WTC11 (cell line): Measurements from ENCODE around the gene SEMA3C. TPM values are rescaled to one million over a fixed set of nuclear protein-coding genes. Genes with fewer than 3 reads are reported as not detected.

Source experiments
- ATAC-seq: fragments of 200-7000 bp; cut with Tn5 transposase; 2 replicates; pipeline ENCODE4 v1.10.0; 2021; ENCODE audit warnings: mild to moderate bottlenecking, moderate library complexity
- CTCF ChIA-PET: fragments of 300-600 bp; sonication (Branson Sonifier 250); formaldehyde crosslinking; loops from one replicate; lab custom pipeline; 2021; ENCODE audit warnings: antibody characterized with exemption; lab: Charles Lee
- POLR2A ChIA-PET: fragments of 350-600 bp; sonication (Branson Sonifier 250); formaldehyde crosslinking; loops from one replicate; lab custom pipeline; 2021; ENCODE audit warnings: antibody characterized with exemption; lab: Charles Lee
- DNase-seq: peaks from one replicate; pipeline ENCODE4 v3.0.0; 2021; ENCODE audit warnings: low spot score
- H3K27ac Mint-ChIP-seq: 2 replicates; pipeline ENCODE4 v1.8.0; 2021; ENCODE audit warnings: mixed read lengths
- H3K27me3 Mint-ChIP-seq: 2 replicates; pipeline ENCODE4 v1.8.0; 2021; ENCODE audit warnings: low read depth, mild to moderate bottlenecking, moderate library complexity, mixed read lengths
- H3K36me3 Mint-ChIP-seq: 2 replicates; pipeline ENCODE4 v1.8.0; 2021; ENCODE audit warnings: mixed read lengths
- H3K4me1 Mint-ChIP-seq: 2 replicates; pipeline ENCODE4 v1.8.0; 2022; ENCODE audit warnings: mixed read lengths
- H3K4me3 Mint-ChIP-seq: 2 replicates; pipeline ENCODE4 v1.8.0; 2021; ENCODE audit warnings: mild to moderate bottlenecking, moderate library complexity, mixed read lengths
- H3K9me3 Mint-ChIP-seq: 2 replicates; pipeline ENCODE4 v1.8.0; 2021; ENCODE audit warnings: mixed read lengths
- FOXK1 ChIP-seq: sonication (generic); formaldehyde crosslinking; IDR thresholded peaks from 2 replicates; pipeline ENCODE4 v1.8.0; 2022; ENCODE audit warnings: mild to moderate bottlenecking, moderate library complexity, missing genetic modification reagents
- GTF2I ChIP-seq: fragments of 250-450 bp; sonication (Bioruptor Pico); conservative IDR thresholded peaks from 2 replicates; pipeline ENCODE4 v1.4.0; 2021; ENCODE audit warnings: mild to moderate bottlenecking
- JAZF1 ChIP-seq: fragments of 250-450 bp; sonication (Bioruptor Pico); IDR thresholded peaks from 2 replicates; pipeline ENCODE4 v1.9.0; 2021; ENCODE audit warnings: moderate library complexity, mild to moderate bottlenecking, inconsistent platforms
- NR3C1 ChIP-seq: sonication (generic); formaldehyde crosslinking; conservative IDR thresholded peaks from 2 replicates; pipeline ENCODE4 v1.8.1; 2023; ENCODE audit warnings: low read depth, mild to moderate bottlenecking, missing genetic modification reagents
- PRRX2 ChIP-seq: fragments of 250-450 bp; sonication (Bioruptor Pico); IDR thresholded peaks from 2 replicates; pipeline ENCODE4 v1.8.0; 2021; ENCODE audit warnings: mild to moderate bottlenecking
- RORB ChIP-seq: fragments of 250-450 bp; sonication (Bioruptor Pico); IDR thresholded peaks from 2 replicates; pipeline ENCODE4 v1.9.0; 2021; ENCODE audit warnings: mild to moderate bottlenecking
- SMAD3 ChIP-seq: sonication (generic); formaldehyde crosslinking; IDR thresholded peaks from 2 replicates; pipeline ENCODE4 v1.8.0; 2022; ENCODE audit warnings: missing genetic modification reagents, mild to moderate bottlenecking, borderline replicate concordance
- SMAD4 ChIP-seq: sonication (generic); formaldehyde crosslinking; IDR thresholded peaks from 2 replicates; pipeline ENCODE4 v1.8.0; 2022; ENCODE audit warnings: mild to moderate bottlenecking, missing genetic modification reagents
- SOX15 ChIP-seq: fragments of 250-450 bp; sonication (Bioruptor Pico); IDR thresholded peaks from 2 replicates; pipeline ENCODE4 v1.9.0; 2021; ENCODE audit warnings: mild to moderate bottlenecking
- TCF7 ChIP-seq: sonication (generic); formaldehyde crosslinking; IDR thresholded peaks from 2 replicates; pipeline ENCODE4 v1.8.0; 2022; ENCODE audit warnings: mild to moderate bottlenecking, low read depth, missing genetic modification reagents, moderate library complexity
- TEAD4 ChIP-seq: sonication (generic); formaldehyde crosslinking; IDR thresholded peaks from 2 replicates; pipeline ENCODE4 v1.8.0; 2022; ENCODE audit warnings: mild to moderate bottlenecking, missing genetic modification reagents
- ZBTB21 ChIP-seq: sonication (generic); formaldehyde crosslinking; IDR thresholded peaks from 2 replicates; pipeline ENCODE4 v1.8.1; 2023; ENCODE audit warnings: mild to moderate bottlenecking, missing genetic modification reagents, borderline replicate concordance
- ZNF121 ChIP-seq: sonication (generic); formaldehyde crosslinking; IDR thresholded peaks from 2 replicates; pipeline ENCODE4 v1.8.0; 2023; ENCODE audit warnings: missing genetic modification reagents
- ZNF138 ChIP-seq: sonication (generic); formaldehyde crosslinking; conservative IDR thresholded peaks from 2 replicates; pipeline ENCODE4 v1.8.1; 2022; ENCODE audit warnings: mild to moderate bottlenecking, moderate library complexity, missing genetic modification reagents
- ZNF317 ChIP-seq: sonication (generic); formaldehyde crosslinking; IDR thresholded peaks from 2 replicates; pipeline ENCODE4 v1.8.1; 2023; ENCODE audit warnings: low read depth, mild to moderate bottlenecking, moderate library complexity, missing genetic modification reagents, borderline replicate concordance
- ZNF396 ChIP-seq: fragments of 250-450 bp; sonication (Bioruptor Pico); IDR thresholded peaks from 2 replicates; pipeline ENCODE4 v1.8.0; 2021; ENCODE audit warnings: mild to moderate bottlenecking, moderate library complexity, borderline replicate concordance
- total RNA-seq: library from RNA; stranded (reverse); gene quantifications from 3 replicates; pipeline ENCODE4 v1.2.3, GENCODE V29; 2021
- TF ChIP-seq, protein P1 (sequence below): sonication (generic); formaldehyde crosslinking; conservative IDR thresholded peaks from 2 replicates; pipeline ENCODE4 v1.8.1; 2023; ENCODE audit warnings: mild to moderate bottlenecking, low read depth, missing genetic modification reagents, moderate library complexity
- TF ChIP-seq, protein P2 (sequence below): sonication (generic); formaldehyde crosslinking; conservative IDR thresholded peaks from 2 replicates; pipeline ENCODE4 v1.8.1; 2022; ENCODE audit warnings: mild to moderate bottlenecking, missing genetic modification reagents
- TF ChIP-seq, protein P3 (sequence below): sonication (generic); formaldehyde crosslinking; IDR thresholded peaks from 2 replicates; pipeline ENCODE4 v1.8.0; 2022; ENCODE audit warnings: missing genetic modification reagents
- TF ChIP-seq, protein P4 (sequence below): sonication (generic); formaldehyde crosslinking; IDR thresholded peaks from 2 replicates; pipeline ENCODE4 v1.8.1; 2023; ENCODE audit warnings: mild to moderate bottlenecking, missing genetic modification reagents
- TF ChIP-seq, protein P5 (sequence below): sonication (generic); formaldehyde crosslinking; IDR thresholded peaks from 2 replicates; pipeline ENCODE4 v1.8.1; 2023; ENCODE audit warnings: mild to moderate bottlenecking, missing genetic modification reagents

The SEMA3C gene
- total RNA-seq, 1 experiment from 2014 or later, result 2.1 TPM

DNA sequence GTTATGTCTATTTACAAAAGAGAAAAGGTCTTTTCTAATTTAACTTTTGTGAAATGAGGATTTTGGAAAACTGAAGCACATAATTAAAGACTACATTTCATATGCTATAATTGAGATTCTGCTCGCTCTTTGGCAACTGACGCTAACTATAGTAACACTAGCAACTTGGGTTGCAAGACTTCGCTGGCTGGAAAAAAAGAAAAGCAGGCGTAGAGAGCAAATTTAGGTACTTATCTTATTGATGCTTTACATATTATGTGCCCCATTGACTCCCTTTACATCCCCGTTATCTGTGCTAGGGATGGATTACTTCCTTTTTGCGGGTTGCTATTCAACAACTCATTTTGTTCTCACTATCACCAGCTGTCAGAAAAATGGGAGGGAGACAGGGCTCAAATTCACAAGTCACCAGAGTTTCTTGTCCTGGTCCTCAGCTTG is 10.5 kb downstream of the SEMA3C start:
- H3K4me3 Mint-ChIP-seq, result no peak overlapping the region
- peaks cover 8% of the 10 kb centered on the region; the same call in 1 of the 2 replicates for H3K9me3 Mint-ChIP-seq
- TF ChIP-seq ZNF121 (CRISPR knock-in tag), result no peak
- TF ChIP-seq ZNF138 (CRISPR knock-in tag), result no peak
- TF ChIP-seq, protein P1, sequence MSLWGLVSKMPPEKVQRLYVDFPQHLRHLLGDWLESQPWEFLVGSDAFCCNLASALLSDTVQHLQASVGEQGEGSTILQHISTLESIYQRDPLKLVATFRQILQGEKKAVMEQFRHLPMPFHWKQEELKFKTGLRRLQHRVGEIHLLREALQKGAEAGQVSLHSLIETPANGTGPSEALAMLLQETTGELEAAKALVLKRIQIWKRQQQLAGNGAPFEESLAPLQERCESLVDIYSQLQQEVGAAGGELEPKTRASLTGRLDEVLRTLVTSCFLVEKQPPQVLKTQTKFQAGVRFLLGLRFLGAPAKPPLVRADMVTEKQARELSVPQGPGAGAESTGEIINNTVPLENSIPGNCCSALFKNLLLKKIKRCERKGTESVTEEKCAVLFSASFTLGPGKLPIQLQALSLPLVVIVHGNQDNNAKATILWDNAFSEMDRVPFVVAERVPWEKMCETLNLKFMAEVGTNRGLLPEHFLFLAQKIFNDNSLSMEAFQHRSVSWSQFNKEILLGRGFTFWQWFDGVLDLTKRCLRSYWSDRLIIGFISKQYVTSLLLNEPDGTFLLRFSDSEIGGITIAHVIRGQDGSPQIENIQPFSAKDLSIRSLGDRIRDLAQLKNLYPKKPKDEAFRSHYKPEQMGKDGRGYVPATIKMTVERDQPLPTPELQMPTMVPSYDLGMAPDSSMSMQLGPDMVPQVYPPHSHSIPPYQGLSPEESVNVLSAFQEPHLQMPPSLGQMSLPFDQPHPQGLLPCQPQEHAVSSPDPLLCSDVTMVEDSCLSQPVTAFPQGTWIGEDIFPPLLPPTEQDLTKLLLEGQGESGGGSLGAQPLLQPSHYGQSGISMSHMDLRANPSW (CRISPR knock-in tag), result no peak
- TF ChIP-seq TCF7 (CRISPR knock-in tag), result no peak
- no peak for TF ChIP-seq SOX15 (CRISPR knock-in tag)
- no peak for TF ChIP-seq ZNF317 (CRISPR knock-in tag)
- TF ChIP-seq TEAD4 (CRISPR knock-in tag), result no peak
- TF ChIP-seq FOXK1, result no peak
- no peak for TF ChIP-seq JAZF1
- TF ChIP-seq, protein P2, sequence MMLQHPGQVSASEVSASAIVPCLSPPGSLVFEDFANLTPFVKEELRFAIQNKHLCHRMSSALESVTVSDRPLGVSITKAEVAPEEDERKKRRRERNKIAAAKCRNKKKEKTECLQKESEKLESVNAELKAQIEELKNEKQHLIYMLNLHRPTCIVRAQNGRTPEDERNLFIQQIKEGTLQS, result no peak
- TF ChIP-seq SMAD3 (CRISPR knock-in tag), result no peak
- TF ChIP-seq NR3C1 (CRISPR knock-in tag), result no peak
- no peak for TF ChIP-seq PRRX2 (CRISPR knock-in tag)
- TF ChIP-seq SMAD4 (CRISPR knock-in tag), result no peak
- no peak for TF ChIP-seq RORB (CRISPR knock-in tag)
- TF ChIP-seq ZNF396 (CRISPR knock-in tag), result no peak
- DNase-seq (no peak), ATAC-seq (no peak)
- no peaks in the 10 kb centered on the region for H3K36me3 Mint-ChIP-seq
- POLR2A ChIA-PET, result no interaction called here
- H3K27me3 Mint-ChIP-seq, result no peaks in the 10 kb centered on the region
- H3K27ac Mint-ChIP-seq, result no peak overlapping the region
- CTCF ChIA-PET, result interaction anchor here (1.3 kb wide), 1 partner anchor 11 kb away, joined by 3 read pairs; the partner anchor contains the start of gene SEMA3C
- peaks cover 10% of the 10 kb centered on the region for H3K4me1 Mint-ChIP-seq

DNA sequence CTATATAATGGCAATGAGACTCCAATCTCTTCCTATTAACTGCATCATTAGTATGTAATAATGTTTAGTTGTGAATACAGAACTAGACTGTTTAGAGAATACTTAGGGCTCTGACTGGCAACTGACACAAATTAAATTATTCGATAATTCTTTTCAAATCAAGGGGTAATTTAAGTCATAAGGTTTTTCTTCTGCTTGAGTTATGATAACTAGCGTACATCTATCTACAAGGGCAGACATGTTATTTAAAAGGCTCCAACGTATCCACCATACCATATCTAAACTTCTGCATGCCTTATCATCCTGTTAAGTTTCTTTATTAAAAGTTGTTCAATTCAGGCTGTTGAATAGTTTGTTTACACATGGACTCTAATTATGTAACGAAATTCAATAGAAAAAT is 11.2 kb downstream of the SEMA3C start:
- POLR2A ChIA-PET, result no interaction called here
- DNase-seq, result no peak
- TF ChIP-seq, protein P3, sequence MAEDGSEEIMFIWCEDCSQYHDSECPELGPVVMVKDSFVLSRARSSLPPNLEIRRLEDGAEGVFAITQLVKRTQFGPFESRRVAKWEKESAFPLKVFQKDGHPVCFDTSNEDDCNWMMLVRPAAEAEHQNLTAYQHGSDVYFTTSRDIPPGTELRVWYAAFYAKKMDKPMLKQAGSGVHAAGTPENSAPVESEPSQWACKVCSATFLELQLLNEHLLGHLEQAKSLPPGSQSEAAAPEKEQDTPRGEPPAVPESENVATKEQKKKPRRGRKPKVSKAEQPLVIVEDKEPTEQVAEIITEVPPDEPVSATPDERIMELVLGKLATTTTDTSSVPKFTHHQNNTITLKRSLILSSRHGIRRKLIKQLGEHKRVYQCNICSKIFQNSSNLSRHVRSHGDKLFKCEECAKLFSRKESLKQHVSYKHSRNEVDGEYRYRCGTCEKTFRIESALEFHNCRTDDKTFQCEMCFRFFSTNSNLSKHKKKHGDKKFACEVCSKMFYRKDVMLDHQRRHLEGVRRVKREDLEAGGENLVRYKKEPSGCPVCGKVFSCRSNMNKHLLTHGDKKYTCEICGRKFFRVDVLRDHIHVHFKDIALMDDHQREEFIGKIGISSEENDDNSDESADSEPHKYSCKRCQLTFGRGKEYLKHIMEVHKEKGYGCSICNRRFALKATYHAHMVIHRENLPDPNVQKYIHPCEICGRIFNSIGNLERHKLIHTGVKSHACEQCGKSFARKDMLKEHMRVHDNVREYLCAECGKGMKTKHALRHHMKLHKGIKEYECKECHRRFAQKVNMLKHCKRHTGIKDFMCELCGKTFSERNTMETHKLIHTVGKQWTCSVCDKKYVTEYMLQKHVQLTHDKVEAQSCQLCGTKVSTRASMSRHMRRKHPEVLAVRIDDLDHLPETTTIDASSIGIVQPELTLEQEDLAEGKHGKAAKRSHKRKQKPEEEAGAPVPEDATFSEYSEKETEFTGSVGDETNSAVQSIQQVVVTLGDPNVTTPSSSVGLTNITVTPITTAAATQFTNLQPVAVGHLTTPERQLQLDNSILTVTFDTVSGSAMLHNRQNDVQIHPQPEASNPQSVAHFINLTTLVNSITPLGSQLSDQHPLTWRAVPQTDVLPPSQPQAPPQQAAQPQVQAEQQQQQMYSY, result no peak
- TF ChIP-seq, protein P4, sequence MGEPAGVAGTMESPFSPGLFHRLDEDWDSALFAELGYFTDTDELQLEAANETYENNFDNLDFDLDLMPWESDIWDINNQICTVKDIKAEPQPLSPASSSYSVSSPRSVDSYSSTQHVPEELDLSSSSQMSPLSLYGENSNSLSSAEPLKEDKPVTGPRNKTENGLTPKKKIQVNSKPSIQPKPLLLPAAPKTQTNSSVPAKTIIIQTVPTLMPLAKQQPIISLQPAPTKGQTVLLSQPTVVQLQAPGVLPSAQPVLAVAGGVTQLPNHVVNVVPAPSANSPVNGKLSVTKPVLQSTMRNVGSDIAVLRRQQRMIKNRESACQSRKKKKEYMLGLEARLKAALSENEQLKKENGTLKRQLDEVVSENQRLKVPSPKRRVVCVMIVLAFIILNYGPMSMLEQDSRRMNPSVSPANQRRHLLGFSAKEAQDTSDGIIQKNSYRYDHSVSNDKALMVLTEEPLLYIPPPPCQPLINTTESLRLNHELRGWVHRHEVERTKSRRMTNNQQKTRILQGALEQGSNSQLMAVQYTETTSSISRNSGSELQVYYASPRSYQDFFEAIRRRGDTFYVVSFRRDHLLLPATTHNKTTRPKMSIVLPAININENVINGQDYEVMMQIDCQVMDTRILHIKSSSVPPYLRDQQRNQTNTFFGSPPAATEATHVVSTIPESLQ (CRISPR knock-in tag), result no peak
- TF ChIP-seq GTF2I, result no peak
- TF ChIP-seq SMAD3 (CRISPR knock-in tag), result no peak
- TF ChIP-seq, protein P5, sequence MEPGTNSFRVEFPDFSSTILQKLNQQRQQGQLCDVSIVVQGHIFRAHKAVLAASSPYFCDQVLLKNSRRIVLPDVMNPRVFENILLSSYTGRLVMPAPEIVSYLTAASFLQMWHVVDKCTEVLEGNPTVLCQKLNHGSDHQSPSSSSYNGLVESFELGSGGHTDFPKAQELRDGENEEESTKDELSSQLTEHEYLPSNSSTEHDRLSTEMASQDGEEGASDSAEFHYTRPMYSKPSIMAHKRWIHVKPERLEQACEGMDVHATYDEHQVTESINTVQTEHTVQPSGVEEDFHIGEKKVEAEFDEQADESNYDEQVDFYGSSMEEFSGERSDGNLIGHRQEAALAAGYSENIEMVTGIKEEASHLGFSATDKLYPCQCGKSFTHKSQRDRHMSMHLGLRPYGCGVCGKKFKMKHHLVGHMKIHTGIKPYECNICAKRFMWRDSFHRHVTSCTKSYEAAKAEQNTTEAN (CRISPR knock-in tag), result no peak
- TF ChIP-seq ZBTB21 (CRISPR knock-in tag), result no peak
- TF ChIP-seq, all 79 proteins: peak for 0
- H3K4me1 Mint-ChIP-seq, result peaks cover 10% of the 10 kb centered on the region
- H3K36me3 Mint-ChIP-seq, result no peaks in the 10 kb centered on the region
- H3K9me3 Mint-ChIP-seq, result peaks cover 8% of the 10 kb centered on the region; the same call in 1 of the 2 replicates
- H3K4me3 Mint-ChIP-seq, result no peak overlapping the region
- ATAC-seq, result no peak
- CTCF ChIA-PET, result interaction anchor here (1.8 kb wide), 1 partner anchor 9 kb away, joined by 6 read pairs; no protein-coding TSS in a partner anchor
- H3K27me3 Mint-ChIP-seq, result no peaks in the 10 kb centered on the region
- no peak overlapping the region for H3K27ac Mint-ChIP-seq
